Measurements from ENCODE around the gene DICER1.

The DICER1 gene

GRCh38 chr14:95043732-95044462 lies 113.4 kb downstream of the DICER1 start:
- TF ChIP-seq, protein P1, sequence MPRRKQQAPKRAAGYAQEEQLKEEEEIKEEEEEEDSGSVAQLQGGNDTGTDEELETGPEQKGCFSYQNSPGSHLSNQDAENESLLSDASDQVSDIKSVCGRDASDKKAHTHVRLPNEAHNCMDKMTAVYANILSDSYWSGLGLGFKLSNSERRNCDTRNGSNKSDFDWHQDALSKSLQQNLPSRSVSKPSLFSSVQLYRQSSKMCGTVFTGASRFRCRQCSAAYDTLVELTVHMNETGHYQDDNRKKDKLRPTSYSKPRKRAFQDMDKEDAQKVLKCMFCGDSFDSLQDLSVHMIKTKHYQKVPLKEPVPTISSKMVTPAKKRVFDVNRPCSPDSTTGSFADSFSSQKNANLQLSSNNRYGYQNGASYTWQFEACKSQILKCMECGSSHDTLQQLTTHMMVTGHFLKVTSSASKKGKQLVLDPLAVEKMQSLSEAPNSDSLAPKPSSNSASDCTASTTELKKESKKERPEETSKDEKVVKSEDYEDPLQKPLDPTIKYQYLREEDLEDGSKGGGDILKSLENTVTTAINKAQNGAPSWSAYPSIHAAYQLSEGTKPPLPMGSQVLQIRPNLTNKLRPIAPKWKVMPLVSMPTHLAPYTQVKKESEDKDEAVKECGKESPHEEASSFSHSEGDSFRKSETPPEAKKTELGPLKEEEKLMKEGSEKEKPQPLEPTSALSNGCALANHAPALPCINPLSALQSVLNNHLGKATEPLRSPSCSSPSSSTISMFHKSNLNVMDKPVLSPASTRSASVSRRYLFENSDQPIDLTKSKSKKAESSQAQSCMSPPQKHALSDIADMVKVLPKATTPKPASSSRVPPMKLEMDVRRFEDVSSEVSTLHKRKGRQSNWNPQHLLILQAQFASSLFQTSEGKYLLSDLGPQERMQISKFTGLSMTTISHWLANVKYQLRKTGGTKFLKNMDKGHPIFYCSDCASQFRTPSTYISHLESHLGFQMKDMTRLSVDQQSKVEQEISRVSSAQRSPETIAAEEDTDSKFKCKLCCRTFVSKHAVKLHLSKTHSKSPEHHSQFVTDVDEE (CRISPR knock-in tag; IDR thresholded peaks at IDR 0.05) = no peak
- TF ChIP-seq ZNF70 (CRISPR knock-in tag; IDR thresholded peaks at IDR 0.05) = no peak
- TF ChIP-seq, protein P2, sequence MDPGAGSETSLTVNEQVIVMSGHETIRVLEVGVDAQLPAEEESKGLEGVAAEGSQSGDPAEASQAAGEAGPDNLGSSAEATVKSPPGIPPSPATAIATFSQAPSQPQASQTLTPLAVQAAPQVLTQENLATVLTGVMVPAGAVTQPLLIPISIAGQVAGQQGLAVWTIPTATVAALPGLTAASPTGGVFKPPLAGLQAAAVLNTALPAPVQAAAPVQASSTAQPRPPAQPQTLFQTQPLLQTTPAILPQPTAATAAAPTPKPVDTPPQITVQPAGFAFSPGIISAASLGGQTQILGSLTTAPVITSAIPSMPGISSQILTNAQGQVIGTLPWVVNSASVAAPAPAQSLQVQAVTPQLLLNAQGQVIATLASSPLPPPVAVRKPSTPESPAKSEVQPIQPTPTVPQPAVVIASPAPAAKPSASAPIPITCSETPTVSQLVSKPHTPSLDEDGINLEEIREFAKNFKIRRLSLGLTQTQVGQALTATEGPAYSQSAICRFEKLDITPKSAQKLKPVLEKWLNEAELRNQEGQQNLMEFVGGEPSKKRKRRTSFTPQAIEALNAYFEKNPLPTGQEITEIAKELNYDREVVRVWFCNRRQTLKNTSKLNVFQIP (CRISPR knock-in tag; IDR thresholded peaks at IDR 0.05; ENCODE audit: borderline replicate concordance, low read depth) = no peak
- TF ChIP-seq CREB5 (CRISPR knock-in tag; IDR thresholded peaks at IDR 0.05; ENCODE audit: low read depth) = no peak
- TF ChIP-seq CSRNP3 (CRISPR knock-in tag; IDR thresholded peaks at IDR 0.05) = no peak
- no peak for TF ChIP-seq TCF4 (CRISPR knock-in tag; IDR thresholded peaks at IDR 0.05; ENCODE audit: borderline replicate concordance)
- TF ChIP-seq ARNTL (CRISPR knock-in tag; IDR thresholded peaks at IDR 0.05; ENCODE audit: borderline replicate concordance, low read depth) = no peak
- no peak for TF ChIP-seq ZFP30 (CRISPR knock-in tag; IDR thresholded peaks at IDR 0.05)
- no peak for TF ChIP-seq PPARA (CRISPR knock-in tag; IDR thresholded peaks at IDR 0.05; ENCODE audit: borderline replicate concordance)
- TF ChIP-seq SNAI2 (CRISPR knock-in tag; IDR thresholded peaks at IDR 0.05) = no peak
- no peak for TF ChIP-seq TOX (CRISPR knock-in tag; IDR thresholded peaks at IDR 0.05; ENCODE audit: borderline replicate concordance)
- no peak for TF ChIP-seq ISL1 (CRISPR knock-in tag; IDR thresholded peaks at IDR 0.05)
- no peak for TF ChIP-seq OSR1 (CRISPR knock-in tag; IDR thresholded peaks at IDR 0.05)
- TF ChIP-seq ZNF565 (CRISPR knock-in tag; conservative IDR thresholded peaks at IDR 0.05; ENCODE audit: low read depth) = no peak
- no peak for ATAC-seq

- TF ChIP-seq OSR1 (CRISPR knock-in tag; IDR thresholded peaks at IDR 0.05) = no peak
- no peak for TF ChIP-seq CSDC2 (CRISPR knock-in tag; IDR thresholded peaks at IDR 0.05)
- no peak for TF ChIP-seq CSRNP3 (CRISPR knock-in tag; IDR thresholded peaks at IDR 0.05)
- TF ChIP-seq GLIS3 (CRISPR knock-in tag; IDR thresholded peaks at IDR 0.05) = no peak
- TF ChIP-seq ESRRG (CRISPR knock-in tag; IDR thresholded peaks at IDR 0.05) = no peak
- no peak for TF ChIP-seq ZNF70 (CRISPR knock-in tag; IDR thresholded peaks at IDR 0.05)
- no peak for TF ChIP-seq ZFP3 (CRISPR knock-in tag; IDR thresholded peaks at IDR 0.05)
- no peak for TF ChIP-seq ZNF8 (CRISPR knock-in tag; IDR thresholded peaks at IDR 0.05)
- ATAC-seq = no peak
Measured at GRCh38 chr14:95043314-95043713, 114.0 kb downstream of the DICER1 start.

DNA sequence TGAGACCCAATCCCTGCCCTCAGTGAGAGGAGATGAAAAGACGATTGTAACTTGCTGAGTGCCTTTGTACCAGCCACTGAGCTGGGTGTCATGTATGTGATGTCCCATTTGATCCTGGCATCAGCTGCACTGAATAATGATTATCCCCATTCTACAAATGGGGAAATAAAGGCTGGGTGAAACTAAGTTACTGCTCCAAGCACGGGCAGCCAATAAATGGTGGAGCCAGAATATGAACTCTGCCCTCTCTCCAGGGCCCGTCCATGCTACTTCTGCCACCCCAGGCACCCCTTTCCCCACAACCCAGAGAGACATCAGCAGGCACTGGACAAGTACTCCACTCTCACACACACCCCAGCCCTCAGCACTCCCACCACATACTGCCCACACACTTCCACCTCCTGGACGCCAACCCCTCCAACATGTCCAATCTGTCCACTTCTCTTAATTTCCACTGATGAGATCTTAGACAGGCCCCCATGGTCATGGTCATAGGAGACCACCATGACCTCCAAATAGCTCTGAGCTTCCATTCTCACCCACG lies 115.8 kb downstream of the DICER1 start:
- ATAC-seq = no peak
- no peak for TF ChIP-seq ESRRG (CRISPR knock-in tag; IDR thresholded peaks at IDR 0.05)
- TF ChIP-seq, protein P2 (CRISPR knock-in tag; IDR thresholded peaks at IDR 0.05; ENCODE audit: borderline replicate concordance, low read depth) = no peak
- TF ChIP-seq ZC3H10 (CRISPR knock-in tag; IDR thresholded peaks at IDR 0.05) = no peak
- no peak for TF ChIP-seq RARB (CRISPR knock-in tag; IDR thresholded peaks at IDR 0.05)
- TF ChIP-seq CSDC2 (CRISPR knock-in tag; IDR thresholded peaks at IDR 0.05) = no peak
- no peak for TF ChIP-seq GLIS3 (CRISPR knock-in tag; IDR thresholded peaks at IDR 0.05)
- TF ChIP-seq PPARA (CRISPR knock-in tag; IDR thresholded peaks at IDR 0.05; ENCODE audit: borderline replicate concordance) = no peak
- no peak for TF ChIP-seq CREB5 (CRISPR knock-in tag; IDR thresholded peaks at IDR 0.05; ENCODE audit: low read depth)
- no peak for TF ChIP-seq ISL1 (CRISPR knock-in tag; IDR thresholded peaks at IDR 0.05)
- no peak for TF ChIP-seq ZNF565 (CRISPR knock-in tag; conservative IDR thresholded peaks at IDR 0.05; ENCODE audit: low read depth)

All from SK-N-SH treated with all-trans-retinoic acid at 6 μM for 48 hours (cell line).